Measurements from ENCODE around the gene MAP4K5. TPM values are rescaled to one million over a fixed set of nuclear protein-coding genes. Genes with fewer than 3 reads are reported as not detected.

MAP4K5 gene
- total RNA-seq, 1 donor from 2014 or later: 93.1 TPM

GRCh38 chr14:50520947-50521815 is 11.2 kb downstream of the MAP4K5 start:
- H3K4me3 ChIP-seq (ENCODE audit: insufficient read depth, low read depth, low read length): no peak overlapping the region
- H3K79me2 ChIP-seq (ENCODE audit: insufficient read depth, low read length): peaks cover 98% of the 10 kb centered on the region
- peak overlapping the region; percentile 54 for H3K4me2 ChIP-seq (ENCODE audit: low read length)
- Mint-ChIP-seq H3K27ac (ENCODE audit: unreplicated experiment) (no peak overlapping the region), H3K27me3 (ENCODE audit: low read depth, unreplicated experiment) (no peaks in the 10 kb centered on the region), H3K9me3 (ENCODE audit: unreplicated experiment) (no peaks in the 10 kb centered on the region), H3K4me1 (ENCODE audit: low read depth, unreplicated experiment) (peaks cover 32% of the 10 kb centered on the region), H3K4me3 (ENCODE audit: unreplicated experiment) (no peak overlapping the region), H3K36me3 (ENCODE audit: low read depth, unreplicated experiment) (peaks cover 5% of the 10 kb centered on the region)
- H3K9me3 ChIP-seq (ENCODE audit: insufficient read depth, low read depth, low read length): no peaks in the 10 kb centered on the region
- no peak for TF ChIP-seq EZH2 (IDR thresholded peaks at IDR 0.05; ENCODE audit: insufficient read depth, low read length)
- no peak for TF ChIP-seq CTCF (IDR thresholded peaks at IDR 0.05; ENCODE audit: insufficient read depth, low read depth, low read length)
- peak overlapping the region; percentile 72 for H3K9ac ChIP-seq (ENCODE audit: low read length)
- FAIRE-seq: peak; percentile 90
- H3K36me3 ChIP-seq (ENCODE audit: insufficient read depth, low read length): peaks cover 6% of the 10 kb centered on the region
- peak overlapping the region; percentile 91 for H3K27ac ChIP-seq (ENCODE audit: low read depth, low read length)
- no peaks in the 10 kb centered on the region for H3K27me3 ChIP-seq (ENCODE audit: insufficient read depth, low read length)
- DNase-seq (ENCODE audit: low read depth): peak; percentile 89
- H2AFZ ChIP-seq (ENCODE audit: low read depth, low read length): no peak overlapping the region
- peaks cover 26% of the 10 kb centered on the region for H3K4me1 ChIP-seq (ENCODE audit: insufficient read depth, low read length)
- H4K20me1 ChIP-seq (ENCODE audit: insufficient read depth, low read length): peaks cover 45% of the 10 kb centered on the region

- Mint-ChIP-seq H3K4me3 (ENCODE audit: unreplicated experiment) (no peak overlapping the region), H3K27ac (ENCODE audit: unreplicated experiment) (no peak overlapping the region), H3K4me1 (ENCODE audit: low read depth, unreplicated experiment) (peaks cover 1% of the 10 kb centered on the region), H3K9me3 (ENCODE audit: unreplicated experiment) (no peaks in the 10 kb centered on the region), H3K27me3 (ENCODE audit: low read depth, unreplicated experiment) (no peaks in the 10 kb centered on the region), H3K36me3 (ENCODE audit: low read depth, unreplicated experiment) (peaks cover 4% of the 10 kb centered on the region)
- Histone ChIP-seq H3K79me2 (ENCODE audit: insufficient read depth, low read length) (peaks cover 100% of the 10 kb centered on the region), H3K4me2 (ENCODE audit: low read length) (no peak overlapping the region), H3K4me1 (ENCODE audit: insufficient read depth, low read length) (peaks cover 3% of the 10 kb centered on the region), H3K9ac (ENCODE audit: low read length) (no peak overlapping the region), H3K27ac (ENCODE audit: low read depth, low read length) (no peak overlapping the region), H3K36me3 (ENCODE audit: insufficient read depth, low read length) (no peaks in the 10 kb centered on the region), H4K20me1 (ENCODE audit: insufficient read depth, low read length) (peaks cover 43% of the 10 kb centered on the region), H3K27me3 (ENCODE audit: insufficient read depth, low read length) (no peaks in the 10 kb centered on the region), H3K9me3 (ENCODE audit: insufficient read depth, low read depth, low read length) (no peaks in the 10 kb centered on the region), H3K4me3 (ENCODE audit: insufficient read depth, low read depth, low read length) (no peak overlapping the region), H2AFZ (ENCODE audit: low read depth, low read length) (no peak overlapping the region)
- TF ChIP-seq CTCF (IDR thresholded peaks at IDR 0.05; ENCODE audit: insufficient read depth, low read depth, low read length) (no peak), EZH2 (IDR thresholded peaks at IDR 0.05; ENCODE audit: insufficient read depth, low read length) (no peak)
- FAIRE-seq (no peak), DNase-seq (ENCODE audit: low read depth) (no peak)
Observed at GRCh38 chr14:50516091-50516490, 16.3 kb downstream of the MAP4K5 start.

- no peak for FAIRE-seq
Observed at GRCh38 chr14:50512463-50512862, 19.9 kb downstream of the MAP4K5 start.

More at GRCh38 chr14:50512463-50512862, 19.9 kb downstream of the MAP4K5 start:
- peaks cover 43% of the 10 kb centered on the region for H4K20me1 ChIP-seq (ENCODE audit: insufficient read depth, low read length)
- H3K36me3 Mint-ChIP-seq (ENCODE audit: low read depth, unreplicated experiment): peaks cover 5% of the 10 kb centered on the region
- peaks cover 3% of the 10 kb centered on the region for H3K4me1 Mint-ChIP-seq (ENCODE audit: low read depth, unreplicated experiment)
- H2AFZ ChIP-seq (ENCODE audit: low read depth, low read length): no peak overlapping the region
- DNase-seq (ENCODE audit: low read depth): no peak
- no peaks in the 10 kb centered on the region for H3K27me3 ChIP-seq (ENCODE audit: insufficient read depth, low read length)
- H3K4me3 ChIP-seq (ENCODE audit: insufficient read depth, low read depth, low read length): no peak overlapping the region
- no peaks in the 10 kb centered on the region for H3K27me3 Mint-ChIP-seq (ENCODE audit: low read depth, unreplicated experiment)
- TF ChIP-seq EZH2 (IDR thresholded peaks at IDR 0.05; ENCODE audit: insufficient read depth, low read length) (no peak), CTCF (IDR thresholded peaks at IDR 0.05; ENCODE audit: insufficient read depth, low read depth, low read length) (no peak)
- no peak overlapping the region for H3K4me2 ChIP-seq (ENCODE audit: low read length)
- no peak overlapping the region for H3K9ac ChIP-seq (ENCODE audit: low read length)
- no peaks in the 10 kb centered on the region for H3K9me3 Mint-ChIP-seq (ENCODE audit: unreplicated experiment)
- no peak overlapping the region for H3K4me3 Mint-ChIP-seq (ENCODE audit: unreplicated experiment)
- H3K9me3 ChIP-seq (ENCODE audit: insufficient read depth, low read depth, low read length): no peaks in the 10 kb centered on the region
- H3K36me3 ChIP-seq (ENCODE audit: insufficient read depth, low read length): no peaks in the 10 kb centered on the region
- no peaks in the 10 kb centered on the region for H3K4me1 ChIP-seq (ENCODE audit: insufficient read depth, low read length)
- H3K27ac Mint-ChIP-seq (ENCODE audit: unreplicated experiment): no peak overlapping the region
- no peak overlapping the region for H3K27ac ChIP-seq (ENCODE audit: low read depth, low read length)
- H3K79me2 ChIP-seq (ENCODE audit: insufficient read depth, low read length): peaks cover 96% of the 10 kb centered on the region

All from astrocyte (in vitro differentiated cells and primary cell).